HG02970 (cell line): ENCODE data around the gene MB.

Source experiments
- ATAC-seq: cut with Tn5 transposase; IDR thresholded peaks from one replicate; pipeline ENCODE4 v1.9.1; 2021; ENCODE audit warnings: mild to moderate bottlenecking, moderate library complexity, moderate number of reproducible peaks; ENCODE audit not compliant: unreplicated experiment, low FRiP score

Gene MB

GRCh38 chr22:35580351-35581022, 36.6 kb downstream of the MB start:
- ATAC-seq, result no peak

GRCh38 chr22:35578836-35579575, 38.1 kb downstream of the MB start:
- ATAC-seq, result no peak

GRCh38 chr22:35577799-35578659, 39.1 kb downstream of the MB start:
- ATAC-seq, result no peak

- no peak for ATAC-seq
These were observed 40.5 kb downstream of the MB start for GRCh38 chr22:35576671-35577070.

- no peak for ATAC-seq
These were observed 41.9 kb downstream of the MB start for GRCh38 chr22:35575116-35575748.

GRCh38 chr22:35572556-35572955, 44.6 kb downstream of the MB start:
- no peak for ATAC-seq

- no peak for ATAC-seq
These were observed 46.4 kb downstream of the MB start for GRCh38 chr22:35570686-35571194.

- ATAC-seq, result no peak
These were observed 47.2 kb downstream of the MB start for GRCh38 chr22:35569916-35570315.

GRCh38 chr22:35568751-35569739, 48.1 kb downstream of the MB start:
- ATAC-seq, result no peak

GRCh38 chr22:35567351-35568141, 49.6 kb downstream of the MB start:
- no peak for ATAC-seq

GRCh38 chr22:35564975-35565867, 51.9 kb downstream of the MB start:
- ATAC-seq, result no peak

GRCh38 chr22:35563211-35563610, 53.9 kb downstream of the MB start:
- ATAC-seq, result no peak

- ATAC-seq, result no peak
These were observed 55.2 kb downstream of the MB start for GRCh38 chr22:35561796-35562526.

- ATAC-seq, result no peak
These were observed 56.3 kb downstream of the MB start for GRCh38 chr22:35560824-35561223.

GRCh38 chr22:35560366-35560765, 56.8 kb downstream of the MB start:
- ATAC-seq, result no peak

- no peak for ATAC-seq
These were observed 57.6 kb downstream of the MB start for GRCh38 chr22:35559354-35560005.
